T-helper 2 cell (primary cell): Measurements from ENCODE around the gene FAM222B.
A peak's percentile ranks its signal among the peaks of the same experiment; 100 is the strongest.
"Not testable (repeated sequence)": the region's sequence is repeated elsewhere in the genome, so short reads cannot be mapped to it uniquely, and the experiment has no call there.

ENCODE experiments used
- DNase-seq, 5 experiments: peaks; one replicate each; pipeline versions ENCODE4 v3.0.0 to v3.0.0-alpha.2; 2012 to 2022

Gene FAM222B

DNA sequence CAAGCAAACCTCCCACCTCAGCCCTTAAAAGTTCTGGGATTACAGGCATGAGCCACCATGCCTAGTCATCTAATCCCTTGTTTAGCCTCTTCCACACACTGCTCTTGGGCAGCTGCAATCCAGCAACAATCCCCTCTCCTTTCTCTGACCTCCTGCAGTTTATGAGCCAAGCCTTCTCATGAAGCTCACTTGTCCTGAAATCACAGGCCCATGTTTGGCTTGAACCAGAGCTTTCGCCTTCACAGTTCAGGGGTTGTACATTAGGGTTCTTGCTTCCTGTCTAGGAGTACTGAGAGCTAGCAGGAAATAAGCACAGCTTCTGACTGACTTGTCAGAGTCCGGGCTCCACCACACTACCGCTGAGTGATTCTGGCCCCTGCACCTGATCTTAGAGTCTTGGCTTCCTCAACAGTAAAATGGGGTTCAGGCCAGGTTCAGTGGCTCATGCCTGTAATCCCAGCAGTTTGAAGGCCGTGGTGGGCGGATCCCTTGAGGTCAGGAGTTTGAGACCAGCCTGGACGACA lies 28.5 kb upstream of the FAM222B start:
- peak in 2 of 5 experiments; percentile 10 to 90 for DNase-seq

DNA sequence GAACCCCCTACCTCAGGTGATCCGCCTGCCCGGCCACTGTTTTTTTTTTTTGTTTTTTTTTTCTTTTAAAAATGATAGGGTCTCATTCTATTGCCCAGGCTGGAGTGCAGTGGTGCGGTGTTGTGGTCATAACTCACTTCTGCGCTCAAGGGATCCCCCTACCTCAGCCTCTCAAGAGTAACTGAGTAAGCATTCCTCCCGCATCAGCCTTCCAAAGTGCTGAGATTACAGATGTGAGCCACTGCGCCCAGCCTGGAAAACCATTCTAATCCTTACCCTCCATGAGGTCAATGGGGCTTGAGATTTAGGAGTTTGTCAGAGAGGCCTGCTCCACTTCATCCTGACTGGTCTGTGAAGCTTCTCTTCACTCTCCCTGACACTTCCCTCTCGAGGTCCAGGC lies 24.7 kb upstream of the FAM222B start:
- no peak for DNase-seq

DNA sequence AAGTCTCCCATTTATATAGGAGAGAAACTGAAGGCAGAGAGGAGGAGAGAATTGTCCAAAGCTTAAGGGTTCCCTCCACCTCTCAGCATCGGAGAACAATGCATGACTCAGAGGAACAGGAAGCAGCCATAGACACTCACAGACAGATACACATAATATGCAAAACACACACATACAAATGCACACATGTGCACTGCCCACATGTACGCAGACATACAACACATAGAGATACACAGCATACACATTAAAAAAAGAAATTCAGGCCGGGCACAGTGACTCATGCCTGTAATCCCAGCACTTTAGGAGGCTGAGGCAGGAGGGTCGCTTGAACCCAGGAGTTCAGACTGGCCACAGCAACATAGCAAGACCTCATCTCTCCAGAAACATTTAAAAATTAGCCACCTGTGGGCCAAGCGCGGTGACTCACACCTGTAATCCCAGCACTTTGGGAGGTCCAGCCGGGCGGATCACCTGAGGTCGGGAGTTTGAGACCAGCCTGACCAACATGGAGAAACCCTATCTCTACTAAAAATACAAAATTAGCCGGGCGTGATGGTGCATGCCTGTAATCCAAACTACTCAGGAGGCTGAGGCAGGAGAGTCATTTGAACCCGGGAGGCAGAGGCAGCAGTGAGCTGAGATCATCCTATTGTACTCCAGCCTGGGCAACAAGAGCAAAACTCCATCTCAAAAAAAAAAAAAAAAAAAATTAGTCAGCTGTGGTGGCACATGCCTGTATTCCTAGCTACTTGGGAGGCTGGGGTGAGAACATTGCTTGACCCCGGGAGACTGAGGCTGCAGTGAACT lies 23.6 kb upstream of the FAM222B start:
- DNase-seq, result peak in 1 of 5 experiments; percentile 20

DNA sequence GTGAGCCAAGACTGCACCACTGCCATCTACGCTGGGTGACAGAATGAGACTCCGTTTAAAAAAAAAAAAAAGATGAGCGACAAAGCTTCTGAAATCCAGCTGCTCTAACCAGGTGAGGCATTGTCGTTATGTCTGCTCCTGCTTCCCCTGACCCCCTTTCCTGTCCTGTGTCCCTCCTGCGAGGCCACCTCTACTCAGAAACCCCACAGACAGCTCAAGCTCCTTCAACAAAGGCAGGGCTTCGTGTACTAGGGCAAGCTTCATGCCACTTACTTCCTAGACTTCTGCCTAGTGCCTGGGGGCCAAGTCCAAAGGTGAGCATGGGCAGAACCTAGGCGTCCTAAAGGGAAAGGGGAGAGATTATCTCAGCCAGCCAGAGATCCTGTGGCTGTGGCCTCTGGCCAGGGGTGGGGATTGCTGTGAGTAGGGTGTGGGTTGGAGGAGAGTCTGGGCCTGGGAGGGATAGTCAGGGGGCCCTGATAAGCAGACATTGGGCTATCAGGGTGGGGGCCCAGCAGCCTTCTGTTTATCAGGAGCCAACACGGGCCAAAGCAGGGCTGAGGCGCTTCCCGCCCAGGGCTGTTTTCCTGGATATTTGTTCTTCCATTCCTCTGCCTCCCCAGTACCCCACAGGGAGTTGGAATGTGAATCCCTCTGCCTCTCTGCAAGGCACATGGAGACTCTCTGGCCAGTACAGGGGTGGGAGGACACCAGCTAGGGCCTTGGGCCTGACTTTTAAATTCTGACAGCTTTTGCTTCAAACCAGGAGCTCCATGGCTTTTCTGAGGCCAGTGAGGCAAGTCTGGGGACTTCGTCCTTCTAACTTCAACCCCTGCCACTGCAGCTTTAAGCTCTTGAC lies 22.6 kb upstream of the FAM222B start:
- no peak for DNase-seq

DNA sequence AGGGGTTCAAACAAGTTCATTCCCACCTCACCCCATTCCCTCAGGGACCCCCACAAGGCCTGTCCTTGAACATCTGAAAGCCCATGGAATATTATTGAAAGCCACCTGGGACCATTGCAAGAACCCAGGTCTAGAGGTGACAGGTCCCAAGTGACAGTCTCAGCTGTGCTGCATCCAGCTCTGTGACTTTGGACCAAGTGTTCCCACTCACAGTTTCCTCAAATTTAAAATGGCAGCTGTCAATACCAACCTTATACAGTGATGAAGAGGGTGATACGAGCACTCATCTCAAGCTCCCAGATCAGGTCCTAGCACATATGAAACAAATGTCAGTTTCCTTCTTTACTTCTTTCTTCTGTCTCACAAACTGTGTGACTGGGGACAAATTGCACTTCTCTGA lies 21.4 kb upstream of the FAM222B start:
- no peak for DNase-seq

DNA sequence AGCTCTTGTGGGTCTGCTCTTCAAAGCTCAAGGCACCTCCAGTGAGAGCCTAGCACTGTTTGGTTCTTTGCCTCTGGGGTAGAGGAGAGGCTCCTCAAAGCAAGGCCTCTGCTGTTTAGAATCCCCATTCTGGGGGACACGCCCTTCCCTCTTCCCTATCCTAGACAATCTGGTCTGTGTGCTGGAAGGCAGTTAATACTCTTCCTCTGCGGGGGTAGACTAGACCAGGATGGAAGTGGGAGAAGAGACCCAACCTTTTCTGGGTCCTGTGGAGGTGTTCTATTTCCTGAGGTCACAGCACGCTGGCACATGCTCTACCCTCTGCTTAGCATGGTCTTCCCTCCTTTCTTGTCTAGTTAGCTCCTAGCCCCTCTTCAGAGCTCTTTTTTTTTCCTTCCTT lies 20.0 kb upstream of the FAM222B start:
- no peak for DNase-seq

DNA sequence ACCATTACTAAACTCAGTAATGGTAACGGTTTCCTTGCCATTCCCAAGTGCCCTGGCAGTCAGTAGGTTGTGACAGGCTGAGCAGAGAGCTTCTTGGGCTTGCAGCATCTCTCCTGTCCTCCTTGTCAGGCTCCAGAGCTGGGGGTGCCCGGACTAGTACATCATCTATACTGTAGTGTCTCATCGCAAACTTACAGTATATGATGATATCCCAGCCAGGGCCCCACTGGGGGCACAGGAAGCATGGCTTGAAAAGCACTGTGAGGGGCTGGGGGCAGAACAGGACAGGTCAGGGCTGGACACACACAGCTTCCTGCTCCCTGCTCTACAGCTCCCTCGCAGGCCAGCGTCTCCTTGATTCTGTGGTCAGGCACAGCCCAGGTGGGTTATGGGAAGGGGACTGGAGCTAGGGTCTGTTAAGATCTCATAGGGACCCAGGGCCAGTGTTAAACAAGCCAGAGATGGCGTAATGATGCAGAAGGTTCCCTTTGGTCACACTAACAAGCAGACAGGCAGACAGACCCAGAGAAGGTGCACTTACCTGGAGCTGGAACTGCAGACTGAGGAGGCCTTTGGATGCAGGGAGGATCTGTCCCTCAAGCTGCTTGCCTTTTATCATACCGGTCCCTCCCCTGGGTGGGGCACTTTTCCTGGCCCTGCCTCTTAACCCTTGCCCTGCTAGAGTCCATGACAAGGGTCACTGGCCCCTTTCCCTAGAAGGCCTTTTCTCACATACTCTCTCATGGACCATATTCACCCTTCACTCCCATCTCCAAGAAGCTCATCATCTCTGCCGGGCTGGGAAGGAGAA lies 19.0 kb upstream of the FAM222B start:
- no peak for DNase-seq

DNA sequence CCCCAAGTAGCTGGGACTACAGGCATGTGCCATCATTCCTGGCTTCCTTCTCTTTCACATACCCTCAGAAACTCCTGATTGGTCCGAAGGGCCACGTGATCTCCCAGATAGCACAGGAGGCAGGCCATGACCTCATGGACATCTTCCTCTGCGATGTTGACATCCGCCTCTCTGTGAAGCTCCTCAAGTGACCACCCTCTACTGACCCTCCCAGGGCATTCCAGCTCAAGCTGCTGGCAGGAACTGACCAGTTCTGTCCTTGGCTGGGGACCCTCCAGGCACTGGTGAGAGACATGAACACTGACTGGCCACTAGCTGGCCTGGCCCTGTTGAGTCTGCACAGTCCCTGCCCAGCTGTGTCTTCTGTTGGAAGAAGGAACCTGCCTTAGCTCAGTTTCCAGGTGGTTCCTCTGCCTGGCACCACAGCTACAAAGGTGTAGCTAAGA lies 17.8 kb upstream of the FAM222B start:
- no peak for DNase-seq

DNA sequence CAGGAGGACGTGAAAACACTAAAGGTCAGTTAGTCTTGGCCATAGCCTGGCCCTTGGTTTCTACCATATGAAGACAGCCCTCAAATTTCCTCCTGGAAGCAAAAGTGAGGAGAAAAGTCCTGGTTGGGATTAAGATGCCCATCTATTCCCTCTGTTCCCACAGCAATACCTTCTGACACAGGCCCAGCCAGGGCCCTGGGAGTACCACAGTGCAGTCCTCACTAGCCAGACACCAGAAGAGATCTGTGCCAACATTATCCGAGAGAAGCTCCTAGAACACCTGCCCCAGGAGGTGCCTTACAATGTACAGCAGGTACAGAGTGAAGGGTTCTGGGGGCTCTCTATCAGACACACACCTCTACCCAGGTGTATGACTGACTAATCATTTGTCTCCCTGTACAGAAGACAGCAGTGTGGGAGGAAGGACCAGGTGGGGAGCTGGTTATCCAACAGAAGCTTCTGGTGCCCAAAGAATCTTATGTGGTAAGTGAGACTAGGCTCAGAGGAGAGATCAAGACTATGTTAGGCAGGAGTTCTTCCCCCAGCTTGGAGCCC lies 16.3 kb upstream of the FAM222B start:
- no peak for DNase-seq

DNA sequence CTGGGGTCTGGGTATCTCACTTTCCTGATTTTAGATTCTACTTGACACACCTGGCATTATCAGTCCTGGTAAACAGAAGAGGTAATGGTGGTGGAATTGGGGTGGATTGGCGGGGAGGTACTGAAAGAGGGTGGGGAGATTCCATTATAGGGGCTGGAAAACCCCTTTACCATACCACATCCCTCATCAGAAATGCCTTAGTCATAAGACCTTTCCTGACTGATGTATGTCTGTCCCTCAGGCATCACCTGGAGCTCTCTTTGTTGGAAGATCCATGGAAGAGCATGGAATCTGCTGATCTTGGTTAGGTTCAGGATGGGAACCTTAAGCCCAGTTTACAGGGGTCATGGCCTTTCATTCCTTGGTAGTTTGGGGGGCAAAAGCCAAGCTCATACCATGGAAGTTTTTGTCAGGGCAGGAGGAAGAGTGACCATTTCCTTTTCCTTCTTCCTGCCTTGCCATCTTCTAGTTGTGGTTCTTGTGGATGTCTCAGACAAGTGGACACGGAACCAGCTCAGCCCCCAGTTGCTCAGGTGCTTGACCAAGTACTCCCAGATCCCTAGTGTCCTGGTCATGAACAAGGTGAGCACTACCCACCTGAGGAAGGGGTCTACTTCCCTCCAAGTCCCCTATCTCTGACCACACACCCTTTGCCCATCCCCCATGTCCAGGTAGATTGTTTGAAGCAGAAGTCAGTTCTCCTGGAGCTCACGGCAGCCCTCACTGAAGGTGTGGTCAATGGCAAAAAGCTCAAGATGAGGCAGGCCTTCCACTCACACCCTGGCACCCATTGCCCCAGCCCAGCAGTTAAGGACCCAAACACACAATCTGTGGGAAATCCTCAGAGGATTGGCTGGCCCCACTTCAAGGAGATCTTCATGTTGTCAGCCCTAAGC lies 15.6 kb upstream of the FAM222B start:
- no peak for DNase-seq

DNA sequence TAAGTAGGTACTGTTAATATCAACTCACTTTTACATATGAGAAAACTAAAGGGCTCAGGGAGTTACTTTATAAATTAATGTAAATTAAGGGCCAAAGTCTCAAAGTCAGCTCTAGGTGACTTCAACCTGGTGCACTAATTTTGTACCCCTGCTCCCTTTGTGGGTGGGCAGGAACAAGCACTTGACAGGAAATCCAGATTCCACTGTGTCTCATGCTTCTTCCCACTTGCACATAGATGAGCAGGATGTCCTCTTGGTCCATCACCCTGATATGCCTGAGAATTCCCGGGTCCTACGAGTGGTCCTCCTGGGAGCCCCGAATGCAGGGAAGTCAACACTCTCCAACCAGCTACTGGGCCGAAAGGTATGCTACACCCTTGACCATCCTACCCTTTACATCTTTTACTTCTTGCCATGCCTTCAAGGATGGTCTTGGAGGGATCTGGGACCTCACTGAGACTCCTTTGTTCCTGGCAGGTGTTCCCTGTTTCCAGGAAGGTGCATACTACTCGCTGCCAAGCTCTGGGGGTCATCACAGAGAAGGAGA lies 13.5 kb upstream of the FAM222B start:
- DNase-seq, result no peak

DNA sequence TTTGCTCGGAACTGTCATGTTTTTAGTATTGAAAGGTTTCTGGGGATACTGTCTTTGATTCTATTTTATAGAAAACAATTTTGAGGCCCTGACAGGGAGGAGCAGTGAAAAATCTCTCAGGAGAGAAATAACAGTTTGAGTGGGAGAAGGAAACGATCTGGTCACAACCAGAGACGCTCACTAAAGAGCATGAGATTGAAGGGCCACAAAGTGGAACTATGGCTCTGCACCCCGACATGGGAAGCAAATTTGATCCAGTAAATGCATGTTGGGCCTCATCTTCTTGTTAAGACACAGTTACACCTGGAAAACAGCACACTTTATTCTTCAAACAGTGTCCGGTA lies 12.7 kb upstream of the FAM222B start:
- no peak for DNase-seq

DNA sequence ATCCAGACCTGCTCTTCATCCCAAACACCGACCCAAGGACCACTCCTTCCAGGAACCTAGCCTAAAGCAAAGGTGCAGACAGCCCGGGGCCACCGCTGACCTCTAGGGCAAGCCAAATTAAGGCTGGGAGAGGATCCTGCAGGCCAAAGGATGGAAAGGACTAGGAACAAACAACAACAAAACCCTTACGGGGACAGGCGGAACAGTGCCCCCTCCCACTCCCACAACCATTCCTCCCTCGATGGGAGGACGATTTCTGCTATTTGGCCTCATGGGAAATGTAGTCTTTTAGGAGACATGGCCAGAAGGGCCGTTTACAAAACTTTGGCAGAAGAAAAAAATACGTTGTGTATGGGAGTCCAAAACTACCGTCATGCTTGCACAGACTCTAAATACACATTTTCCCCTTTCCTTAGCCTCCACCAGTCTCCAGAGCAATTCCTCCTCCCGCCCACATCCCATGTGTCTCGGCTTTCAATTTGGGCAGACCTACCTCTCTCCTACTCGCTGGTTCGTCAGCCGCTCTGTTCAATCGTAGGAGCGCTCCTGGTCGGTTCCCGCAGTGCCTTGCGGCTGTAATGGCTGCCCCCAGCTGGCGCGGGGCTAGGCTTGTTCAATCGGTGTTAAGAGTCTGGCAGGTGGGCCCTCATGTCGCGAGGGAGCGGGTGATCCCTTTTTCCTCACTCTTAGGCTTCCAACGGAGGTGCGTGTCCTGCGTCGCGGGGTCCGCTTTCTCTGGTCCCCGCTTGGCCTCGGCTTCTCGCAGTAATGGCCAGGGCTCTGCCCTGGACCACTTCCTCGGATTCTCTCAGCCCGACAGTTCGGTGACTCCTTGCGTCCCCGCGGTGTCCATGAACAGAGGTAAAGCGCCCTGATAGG lies 12.1 kb upstream of the FAM222B start, which contains the start of gene ERAL1:
ERAL1 (plus strand) TSS at position 560 of the 879 bp plus-strand sequence; CDS start at position 579, 19 bp downstream.
- peak; percentile 65 to 88 (median 78) for DNase-seq

DNA sequence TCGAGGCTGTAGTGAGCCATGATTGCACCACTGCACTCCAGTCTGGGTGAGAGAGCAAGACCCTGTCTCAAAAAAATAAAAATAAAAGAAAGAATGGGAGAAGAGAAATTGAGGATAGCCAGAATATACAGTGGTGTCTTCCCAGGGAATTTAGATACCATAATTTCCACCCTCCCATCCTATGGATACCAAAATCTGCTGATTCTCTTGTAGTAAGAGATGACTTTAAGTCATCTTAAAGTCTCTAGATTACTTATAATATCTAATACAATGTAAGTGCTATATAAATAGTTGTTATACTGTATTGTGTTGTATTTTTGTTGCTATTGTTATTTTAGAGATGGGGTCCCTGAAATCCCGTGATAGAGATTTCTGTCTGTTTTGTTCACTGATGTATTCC lies 10.7 kb upstream of the FAM222B start:
- no peak for DNase-seq

DNA sequence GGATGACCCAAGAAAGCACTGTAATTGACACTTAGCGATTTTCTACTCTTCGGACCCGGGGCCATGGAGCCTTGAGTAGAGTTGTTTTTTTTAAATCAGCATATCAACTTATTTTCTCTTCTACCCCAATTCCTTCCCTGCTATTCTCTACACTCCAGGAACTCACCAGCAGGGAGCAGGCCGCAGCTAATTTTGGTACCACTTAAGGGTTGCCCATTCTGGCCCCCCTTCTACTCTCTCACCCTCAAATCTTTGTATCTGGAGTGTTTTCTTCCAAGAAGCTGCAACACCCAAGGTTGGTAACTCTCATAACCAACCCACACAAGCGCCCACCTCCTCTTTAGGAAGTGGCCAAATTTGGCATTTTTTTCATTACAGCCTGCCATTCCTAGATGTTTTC lies 6.7 kb upstream of the FAM222B start:
- DNase-seq, result peak in 1 of 5 experiments; percentile 27

DNA sequence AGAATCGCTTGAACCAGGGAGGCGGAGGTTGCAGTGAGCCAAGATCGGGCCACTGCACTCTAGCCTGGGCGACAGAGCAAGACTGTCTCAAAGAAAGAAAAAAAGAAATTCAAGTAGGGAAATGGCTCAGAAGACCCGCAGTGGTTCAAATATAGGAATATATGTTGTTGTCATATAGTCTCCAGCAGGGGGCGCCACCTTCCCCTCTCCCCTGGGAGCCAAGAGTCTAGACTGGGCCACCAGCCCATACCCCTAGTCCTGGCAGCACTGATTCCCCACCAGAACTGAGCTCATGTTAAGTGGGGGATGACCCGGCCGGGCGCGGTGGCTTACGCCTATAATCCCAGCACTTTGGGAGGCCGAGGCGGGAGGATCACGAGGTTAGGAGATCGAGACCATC lies 6.1 kb upstream of the FAM222B start:
- peak; percentile 19 to 69 (median 39) for DNase-seq

DNA sequence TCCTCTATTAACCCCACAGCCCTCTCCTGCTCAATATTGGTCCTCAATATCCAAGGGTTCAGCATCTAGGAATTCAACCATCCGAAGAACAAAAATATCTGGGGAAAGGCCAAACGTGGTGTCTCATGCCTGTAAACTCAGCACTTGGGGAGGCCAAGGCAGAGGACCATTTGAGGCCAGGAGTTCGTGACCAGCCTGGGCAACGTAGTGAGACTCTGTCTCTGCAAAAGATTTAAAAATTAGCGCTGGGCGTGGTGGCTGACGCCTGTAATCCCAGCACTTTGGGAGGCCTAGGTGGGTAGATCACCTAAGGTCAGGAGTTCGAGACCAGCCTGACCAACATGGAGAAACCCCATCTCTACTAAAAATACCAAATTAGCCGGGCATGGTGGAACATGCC lies 4.1 kb upstream of the FAM222B start:
- DNase-seq, result not testable (repeated sequence)

DNA sequence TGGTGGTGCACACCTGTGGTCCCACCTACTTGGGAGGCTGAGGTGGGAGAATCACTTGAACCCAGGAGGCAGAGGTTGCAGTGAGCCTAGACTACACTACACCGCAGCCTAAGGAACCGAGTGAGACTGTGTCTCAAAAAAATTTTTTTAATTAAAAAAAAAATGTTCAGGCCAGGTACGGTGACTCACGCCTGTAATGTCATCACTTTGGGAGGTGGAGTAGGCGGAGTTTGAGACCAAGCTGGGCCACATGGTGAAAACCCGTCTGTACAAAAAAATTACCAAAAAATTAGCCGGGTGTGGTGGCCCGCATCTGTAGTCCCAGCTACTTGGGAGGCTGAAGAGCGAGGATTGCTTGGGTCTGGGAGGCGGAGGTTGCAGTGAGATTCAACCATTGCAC lies 3.6 kb upstream of the FAM222B start:
- no peak for DNase-seq

DNA sequence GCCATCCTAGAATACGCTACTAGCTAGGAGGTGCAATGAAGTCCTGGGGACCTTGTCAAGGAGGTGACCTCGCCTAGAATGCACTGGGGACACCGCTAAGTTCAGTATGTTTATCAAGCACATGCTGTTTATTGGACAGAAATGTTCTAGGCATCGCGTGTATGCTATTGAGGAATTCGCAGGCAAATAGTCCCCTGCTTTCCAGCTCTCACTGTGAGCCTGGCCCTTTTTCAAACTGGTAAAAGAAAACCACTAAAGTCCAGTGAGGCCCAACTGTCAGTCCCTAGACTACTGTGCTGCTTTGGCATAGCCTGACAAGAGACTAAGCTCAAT lies 1.2 kb upstream of the FAM222B start:
- no peak for DNase-seq

DNA sequence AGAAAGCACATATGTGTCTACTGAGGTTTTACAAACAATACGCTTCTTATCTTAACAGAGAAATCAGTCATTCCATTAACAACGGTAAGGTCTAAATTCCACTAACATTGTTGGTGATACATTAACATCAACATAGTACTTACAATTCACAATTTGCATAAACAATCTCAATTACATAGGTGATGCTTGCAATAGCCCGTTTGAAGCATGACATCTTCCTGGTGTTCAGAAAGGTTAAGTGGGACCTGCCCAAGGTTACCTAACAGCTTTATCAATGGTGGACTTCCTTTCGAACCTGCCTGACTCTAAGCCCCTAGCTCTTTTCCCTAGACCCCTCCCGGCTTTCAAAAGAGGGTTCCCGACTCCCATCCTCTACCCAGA lies 699 bp downstream of the FAM222B start:
- peak in 2 of 5 experiments; percentile 2 to 36 for DNase-seq
